PC-3 (cell line): ENCODE results near the gene AFF3. TPM values are rescaled to one million over a fixed set of nuclear protein-coding genes. Genes with fewer than 3 reads are reported as not detected.
A peak's percentile ranks its signal among the peaks of the same experiment; 100 is the strongest.
"Not testable (repeated sequence)": the region's sequence is repeated elsewhere in the genome, so short reads cannot be mapped to it uniquely, and the experiment has no call there.

Experiments
- ATAC-seq: fragments of 200-7000 bp; cut with Tn5 transposase; 2 replicates; pipeline ENCODE4 v1.9.1; 2020; ENCODE audit warnings: mild to moderate bottlenecking, moderate library complexity
- BruUV-seq: library from RNA; stranded (reverse); fragments of 400-500 nt; replicated peaks from 2 replicates; lab custom pipeline; 2021; lab: Mats Ljungman, UMichigan
- CTCF ChIA-PET: fragments of 300-600 bp; sonication (Branson Sonifier 250); formaldehyde crosslinking; loops from one replicate; lab custom pipeline; 2022; ENCODE audit warnings: antibody characterized with exemption; lab: Charles Lee
- POLR2A ChIA-PET: fragments of 300-600 bp; sonication (Branson Sonifier 250); formaldehyde crosslinking; loops from one replicate; lab custom pipeline; 2022; ENCODE audit warnings: antibody characterized with exemption; ENCODE audit not compliant: unreplicated experiment; lab: Charles Lee
- DNase-seq: peaks from one replicate; pipeline ENCODE4 v3.0.0-alpha.2; 2015
- H2AFZ ChIP-seq: fragments of 300-600 bp; sonication (generic); 2 replicates; pipeline ENCODE4 v1.6.0; 2016; ENCODE audit warnings: antibody characterized with exemption, low read length
- H3F3A ChIP-seq: fragments of 300-600 bp; sonication (generic); one replicate; pipeline ENCODE4 v1.6.0; 2017; ENCODE audit warnings: antibody characterized with exemption, low read length, control low read depth, mild to moderate bottlenecking; ENCODE audit not compliant: unreplicated experiment
- H3K27ac ChIP-seq: fragments of 300-600 bp; sonication (generic); 2 replicates; pipeline ENCODE4 v1.5.1; 2016; ENCODE audit warnings: mild to moderate bottlenecking, low read length
- H3K27me3 ChIP-seq: fragments of 300-600 bp; sonication (generic); 2 replicates; pipeline ENCODE4 v1.6.1; 2016; ENCODE audit warnings: low read length, mixed read lengths
- H3K36me3 ChIP-seq: fragments of 300-600 bp; sonication (generic); 2 replicates; pipeline ENCODE4 v1.6.1; 2016; ENCODE audit warnings: low read depth, mixed run types, low read length, mixed read lengths
- H3K4me1 ChIP-seq: fragments of 300-600 bp; sonication (generic); 2 replicates; pipeline ENCODE4 v1.5.1; 2016; ENCODE audit warnings: low read length; ENCODE audit not compliant: insufficient read depth
- H3K4me2 ChIP-seq: fragments of 300-600 bp; sonication (generic); 2 replicates; pipeline ENCODE4 v1.6.0; 2016; ENCODE audit warnings: low read length
- H3K4me3 ChIP-seq: fragments of 300-600 bp; sonication (generic); 2 replicates; pipeline ENCODE4 v1.5.1; 2016; ENCODE audit warnings: mild to moderate bottlenecking, low read length, mixed read lengths
- H3K79me2 ChIP-seq: fragments of 300-600 bp; sonication (generic); 2 replicates; pipeline ENCODE4 v1.6.1; 2017; ENCODE audit warnings: low read length, mixed read lengths
- H3K9ac ChIP-seq: fragments of 300-600 bp; sonication (generic); 2 replicates; pipeline ENCODE4 v1.6.0; 2016; ENCODE audit warnings: mild to moderate bottlenecking, low read length
- H3K9me2 ChIP-seq: fragments of 300-600 bp; sonication (generic); replicated peaks from 2 replicates; pipeline ENCODE4 v1.6.1; 2016; ENCODE audit warnings: mixed run types, low read length, mixed read lengths
- H3K9me3 ChIP-seq: fragments of 300-600 bp; sonication (generic); 2 replicates; pipeline ENCODE4 v1.6.1; 2016; ENCODE audit warnings: low read length, mixed read lengths
- H4K20me1 ChIP-seq: fragments of 300-600 bp; sonication (generic); 2 replicates; pipeline ENCODE4 v1.6.1; 2016; ENCODE audit warnings: low read length, mixed read lengths
- EZH2 ChIP-seq: fragments of 300-600 bp; sonication (generic); IDR thresholded peaks from one replicate; pipeline ENCODE4 v1.6.1; 2017; ENCODE audit warnings: antibody characterized with exemption, mild to moderate bottlenecking, low read length; ENCODE audit not compliant: unreplicated experiment
- EZH2phosphoT487 ChIP-seq: fragments of 300-600 bp; sonication (generic); IDR thresholded peaks from 2 replicates; pipeline ENCODE4 v1.6.1; 2018; ENCODE audit warnings: mild to moderate bottlenecking, antibody characterized with exemption, low read length, borderline replicate concordance
- intact Hi-C: fragments of 100-400 bp; cut with micrococcal nuclease; formaldehyde crosslinking; loops from 2 replicates; pipeline ENCODE4 v1.9.0; 2023
- total RNA-seq: library from RNA; depleted of rRNA; stranded (reverse); fragments of >200 nt; gene quantifications from 2 replicates; pipeline ENCODE4 v1.2.3, GENCODE V29; 2014
- TF ChIP-seq, protein P1 (sequence below): fragments of 300-600 bp; sonication (generic); conservative IDR thresholded peaks from 2 replicates; pipeline ENCODE4 v1.5.1; 2017; ENCODE audit warnings: antibody characterized with exemption, low read depth, mild to moderate bottlenecking, low read length

AFF3 gene
- total RNA-seq, 1 experiment from 2014 or later = 0.04 TPM

DNA sequence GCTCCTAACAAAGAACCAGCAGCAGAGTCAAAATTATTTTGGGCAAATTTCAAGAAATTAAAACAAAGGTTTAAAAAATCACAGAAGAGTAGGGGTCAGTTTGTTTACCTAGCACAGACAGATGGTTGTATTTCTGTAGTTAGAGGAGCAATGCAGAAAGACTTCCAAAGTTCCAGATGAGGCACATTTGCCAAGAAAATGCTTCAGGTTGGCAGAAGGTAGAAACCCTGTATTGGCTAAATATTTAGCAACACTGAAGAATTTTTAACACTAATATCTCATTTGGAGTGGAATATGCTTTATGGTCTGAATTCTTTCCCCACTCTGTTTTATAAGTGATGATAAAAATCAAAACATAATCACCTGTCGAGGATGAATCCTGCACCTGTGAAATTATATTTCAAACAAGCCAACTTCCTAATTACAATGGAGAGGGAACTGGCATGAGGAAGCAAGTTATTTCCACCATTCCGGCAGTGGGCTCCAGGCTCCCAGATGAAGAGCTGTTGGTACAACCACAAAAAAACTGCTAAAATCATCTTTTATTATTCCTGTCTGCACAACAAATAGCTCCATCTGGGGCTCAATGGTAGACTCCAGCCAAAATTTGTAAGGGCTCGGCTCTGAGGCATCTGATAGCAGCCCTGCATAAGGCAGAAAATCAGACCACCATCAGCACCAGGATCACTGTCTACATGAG, 366.0 kb downstream of the AFF3 start:
- Histone ChIP-seq H3K9me2 (no peaks in the 10 kb centered on the region), H3K36me3 (no peaks in the 10 kb centered on the region), H3F3A (no peaks in the 10 kb centered on the region), H3K4me2 (no peak overlapping the region), H3K9ac (no peak overlapping the region), H3K4me3 (no peak overlapping the region), H3K79me2 (no peaks in the 10 kb centered on the region), H3K27me3 (no peaks in the 10 kb centered on the region), H3K4me1 (no peaks in the 10 kb centered on the region), H3K9me3 (no peaks in the 10 kb centered on the region), H2AFZ (no peak overlapping the region), H3K27ac (no peak overlapping the region), H4K20me1 (no peaks in the 10 kb centered on the region)
- CTCF ChIA-PET = no interaction called here
- ATAC-seq = no peak
- POLR2A ChIA-PET = no interaction called here
- intact Hi-C loops = no loop called here
- DNase-seq = no peak
- no peak for TF ChIP-seq EZH2phosphoT487
- no peak for TF ChIP-seq EZH2
- TF ChIP-seq, protein P1, sequence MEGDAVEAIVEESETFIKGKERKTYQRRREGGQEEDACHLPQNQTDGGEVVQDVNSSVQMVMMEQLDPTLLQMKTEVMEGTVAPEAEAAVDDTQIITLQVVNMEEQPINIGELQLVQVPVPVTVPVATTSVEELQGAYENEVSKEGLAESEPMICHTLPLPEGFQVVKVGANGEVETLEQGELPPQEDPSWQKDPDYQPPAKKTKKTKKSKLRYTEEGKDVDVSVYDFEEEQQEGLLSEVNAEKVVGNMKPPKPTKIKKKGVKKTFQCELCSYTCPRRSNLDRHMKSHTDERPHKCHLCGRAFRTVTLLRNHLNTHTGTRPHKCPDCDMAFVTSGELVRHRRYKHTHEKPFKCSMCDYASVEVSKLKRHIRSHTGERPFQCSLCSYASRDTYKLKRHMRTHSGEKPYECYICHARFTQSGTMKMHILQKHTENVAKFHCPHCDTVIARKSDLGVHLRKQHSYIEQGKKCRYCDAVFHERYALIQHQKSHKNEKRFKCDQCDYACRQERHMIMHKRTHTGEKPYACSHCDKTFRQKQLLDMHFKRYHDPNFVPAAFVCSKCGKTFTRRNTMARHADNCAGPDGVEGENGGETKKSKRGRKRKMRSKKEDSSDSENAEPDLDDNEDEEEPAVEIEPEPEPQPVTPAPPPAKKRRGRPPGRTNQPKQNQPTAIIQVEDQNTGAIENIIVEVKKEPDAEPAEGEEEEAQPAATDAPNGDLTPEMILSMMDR = no peak
- no TSS peak for BruUV-seq

DNA sequence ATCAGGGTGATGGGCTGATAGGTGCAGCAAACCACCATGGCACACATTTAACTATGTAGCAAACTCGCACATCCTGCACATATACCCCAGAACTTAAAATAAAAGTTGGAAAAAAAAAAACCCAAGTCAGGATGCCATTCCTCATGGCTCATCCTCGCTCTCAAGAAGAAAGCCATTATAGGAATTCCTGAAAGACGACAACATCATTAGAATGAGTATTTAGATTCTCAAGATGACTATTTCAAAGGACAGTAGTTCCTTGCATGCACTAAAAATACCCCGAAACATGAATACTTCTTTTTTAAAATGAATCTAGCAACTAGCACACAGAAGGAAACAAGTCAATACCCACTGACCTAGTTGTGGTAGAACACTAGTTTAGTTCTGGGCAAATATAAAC, 366.8 kb downstream of the AFF3 start:
- H3K4me2 ChIP-seq = no peak overlapping the region

DNA sequence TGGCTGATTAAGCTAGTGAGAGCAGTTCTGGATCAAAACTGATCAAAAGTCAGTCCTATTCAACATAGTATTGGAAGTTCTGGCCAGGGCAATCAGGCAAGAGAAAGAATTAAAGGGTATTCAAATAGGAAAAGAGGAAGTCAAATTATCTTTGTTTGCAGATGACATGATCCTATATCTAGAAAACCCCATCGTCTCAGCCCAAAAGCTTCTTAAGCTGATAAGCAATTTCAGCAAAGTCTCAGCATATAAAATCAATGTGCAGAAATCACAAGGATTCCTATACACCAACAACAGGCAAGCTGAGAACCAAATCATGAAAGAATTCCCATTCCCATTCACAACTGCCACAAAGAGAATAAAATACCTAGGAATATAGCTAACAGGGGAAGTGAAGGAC, 368.7 kb downstream of the AFF3 start:
- H3K9me3 ChIP-seq, H3K27ac ChIP-seq, POLR2A ChIA-PET, H3K27me3 ChIP-seq, H3K79me2 ChIP-seq, H4K20me1 ChIP-seq, DNase-seq, ATAC-seq, CTCF ChIA-PET, H3K4me2 ChIP-seq, BruUV-seq, H2AFZ ChIP-seq, intact Hi-C loops, H3K36me3 ChIP-seq, H3K4me1 ChIP-seq, H3F3A ChIP-seq, H3K9me2 ChIP-seq, H3K4me3 ChIP-seq, H3K9ac ChIP-seq: not testable (repeated sequence)

More for the DNA sequence above, 366.8 kb downstream of the AFF3 start:
- POLR2A ChIA-PET = no interaction called here
- TF ChIP-seq EZH2 (no peak), EZH2phosphoT487 (no peak)
- TF ChIP-seq, protein P1 = no peak
- no peaks in the 10 kb centered on the region for H3K27me3 ChIP-seq
- DNase-seq (peak; percentile 10), ATAC-seq (no peak)
- H3K27ac ChIP-seq = no peak overlapping the region
- H3K9me2 ChIP-seq = no peaks in the 10 kb centered on the region
- CTCF ChIA-PET = no interaction called here
- H3K9me3 ChIP-seq = no peaks in the 10 kb centered on the region
- no peaks in the 10 kb centered on the region for H3F3A ChIP-seq
- no peaks in the 10 kb centered on the region for H4K20me1 ChIP-seq
- no peak overlapping the region for H2AFZ ChIP-seq
- intact Hi-C loops = no loop called here
- H3K4me3 ChIP-seq = no peak overlapping the region
- no peaks in the 10 kb centered on the region for H3K79me2 ChIP-seq
- BruUV-seq = no TSS peak
- H3K4me1 ChIP-seq = no peaks in the 10 kb centered on the region
- H3K36me3 ChIP-seq = no peaks in the 10 kb centered on the region
- H3K9ac ChIP-seq = no peak overlapping the region
